Keratinocyte (primary cell): ENCODE measurements around the gene IRGQ.

Source experiments
- EZH2 ChIP-seq: IDR thresholded peaks from one replicate; pipeline ENCODE4 v1.6.1; 2012; ENCODE audit warnings: inconsistent platforms, mild to moderate bottlenecking, low read length, moderate library complexity
- TF ChIP-seq, protein P1 (sequence below), 3 experiments: IDR thresholded peaks in 1 of 3; conservative IDR thresholded peaks in 1 of 3; optimal IDR thresholded peaks in 1 of 3; 2 replicates in 2 of 3; 3 replicates in 1 of 3; pipeline versions ENCODE3 to v1.5.1; 2011; ENCODE audit warnings: low read length in 3 of 3, mild to moderate bottlenecking in 3 of 3, moderate library complexity in 2 of 3, control low read depth in 1 of 3, inconsistent platforms in 1 of 3; ENCODE audit not compliant: insufficient read depth in 2 of 3; ENCODE audit errors: extremely low read depth in 1 of 3

DNA sequence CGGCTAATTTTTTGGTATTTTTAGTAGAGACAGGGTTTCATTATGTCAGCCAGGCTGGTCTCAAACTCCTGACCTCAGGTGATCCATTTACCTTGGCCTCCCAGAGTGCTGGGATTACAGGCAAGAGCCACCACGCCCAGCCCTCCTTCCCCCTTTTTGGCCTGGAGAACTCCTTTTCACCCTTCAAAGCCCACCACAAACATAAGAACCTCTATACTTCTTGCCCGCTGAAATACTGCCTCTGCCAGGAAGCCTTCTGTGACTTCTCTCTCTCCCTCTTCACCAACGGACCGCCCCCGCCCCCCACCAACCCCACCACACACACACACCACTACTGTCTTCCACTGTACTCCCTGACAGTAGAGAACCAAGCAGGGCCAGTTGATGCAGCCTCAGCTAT lies 21.0 kb upstream of the IRGQ start:
- TF ChIP-seq, protein P1, sequence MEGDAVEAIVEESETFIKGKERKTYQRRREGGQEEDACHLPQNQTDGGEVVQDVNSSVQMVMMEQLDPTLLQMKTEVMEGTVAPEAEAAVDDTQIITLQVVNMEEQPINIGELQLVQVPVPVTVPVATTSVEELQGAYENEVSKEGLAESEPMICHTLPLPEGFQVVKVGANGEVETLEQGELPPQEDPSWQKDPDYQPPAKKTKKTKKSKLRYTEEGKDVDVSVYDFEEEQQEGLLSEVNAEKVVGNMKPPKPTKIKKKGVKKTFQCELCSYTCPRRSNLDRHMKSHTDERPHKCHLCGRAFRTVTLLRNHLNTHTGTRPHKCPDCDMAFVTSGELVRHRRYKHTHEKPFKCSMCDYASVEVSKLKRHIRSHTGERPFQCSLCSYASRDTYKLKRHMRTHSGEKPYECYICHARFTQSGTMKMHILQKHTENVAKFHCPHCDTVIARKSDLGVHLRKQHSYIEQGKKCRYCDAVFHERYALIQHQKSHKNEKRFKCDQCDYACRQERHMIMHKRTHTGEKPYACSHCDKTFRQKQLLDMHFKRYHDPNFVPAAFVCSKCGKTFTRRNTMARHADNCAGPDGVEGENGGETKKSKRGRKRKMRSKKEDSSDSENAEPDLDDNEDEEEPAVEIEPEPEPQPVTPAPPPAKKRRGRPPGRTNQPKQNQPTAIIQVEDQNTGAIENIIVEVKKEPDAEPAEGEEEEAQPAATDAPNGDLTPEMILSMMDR (optimal IDR thresholded peaks at IDR 0.05 in 1 of 3, IDR thresholded peaks at IDR 0.05 in 1 of 3, conservative IDR thresholded peaks at IDR 0.05 in 1 of 3; ENCODE audit: extremely low read depth in 1 of 3, insufficient read depth in 2 of 3, low read length in 3 of 3), result no peak
- TF ChIP-seq EZH2, result no peak
